ENCODE data around the gene MTO1. TPM values are rescaled to one million over a fixed set of nuclear protein-coding genes. Genes with fewer than 3 reads are reported as not detected.

MTO1 gene
- polyA plus RNA-seq (2013), result 11.3 and 11.5 TPM in 2 replicates

GRCh38 chr6:73461537-73462350, at the start of gene MTO1:
Gene MTO1, plus strand, starts transcription at chr6:73461737. Its CDS starts 118 bp downstream, at chr6:73461855.
- H3K14ac ChIP-seq (ENCODE audit: low read length), result peak within 1 kb of the TSS; percentile 95

GRCh38 chr6:73413102-73413501, 48.4 kb upstream of the MTO1 start:
- Histone ChIP-seq H3K4ac (ENCODE audit: low read depth, low read length) (no peak overlapping the region), H2AFZ (ENCODE audit: insufficient read depth, low read length, poor library complexity) (no peak overlapping the region), H3K9ac (ENCODE audit: low read length) (no peak overlapping the region), H3K18ac (ENCODE audit: low read length) (no peak overlapping the region), H4K12ac (ENCODE audit: low read depth, low read length) (no peak overlapping the region), H3K23ac (ENCODE audit: low read length) (no peak overlapping the region), H2BK5ac (ENCODE audit: low read depth, low read length, poor library complexity) (no peak overlapping the region), H3K9me3 (ENCODE audit: insufficient read depth, low read depth, low read length) (no peaks in the 10 kb centered on the region), H3K4me1 (ENCODE audit: control insufficient read depth in 1 of 2, insufficient read depth in 2 of 2, low read length in 2 of 2) (no peaks in the 10 kb centered on the region), H3K4me3 (ENCODE audit: low read depth, low read length) (no peak overlapping the region), H2BK120ac (ENCODE audit: insufficient read depth, low read length, poor library complexity) (no peak overlapping the region), H3K4me2 (ENCODE audit: low read length) (no peak overlapping the region), H3K79me2 (ENCODE audit: control insufficient read depth, insufficient read depth, low read length, poor library complexity) (no peaks in the 10 kb centered on the region), H4K91ac (ENCODE audit: low read depth, low read length) (no peak overlapping the region), H3K14ac (ENCODE audit: low read length) (no peak overlapping the region), H3K27me3 (ENCODE audit: insufficient read depth, low read length) (no peaks in the 10 kb centered on the region), H3K79me1 (ENCODE audit: low read length) (no peaks in the 10 kb centered on the region), H2BK12ac (ENCODE audit: low read length) (no peak overlapping the region), H4K8ac (ENCODE audit: low read depth, low read length) (no peak overlapping the region), H2AK5ac (ENCODE audit: low read length) (no peak overlapping the region), H3K36me3 (ENCODE audit: control insufficient read depth in 1 of 2, insufficient read depth in 2 of 2, low read length in 2 of 2) (no peaks in the 10 kb centered on the region), H3K27ac (ENCODE audit: low read depth, low read length) (no peak overlapping the region)
- no CpG with 5 or more reads among the region's 3 CpGs for WGBS (ENCODE audit: extremely low coverage, insufficient coverage, insufficient read length)
- DNase-seq, result no peak

More at GRCh38 chr6:73461537-73462350, at the start of gene MTO1:
- Histone ChIP-seq H3K27me3 (ENCODE audit: insufficient read depth, low read length) (no peaks in the 10 kb centered on the region), H3K9me3 (ENCODE audit: insufficient read depth, low read depth, low read length) (peaks cover 2% of the 10 kb centered on the region), H3K4me2 (ENCODE audit: low read length) (peak within 1 kb of the TSS; percentile 81), H2AFZ (ENCODE audit: insufficient read depth, low read length, poor library complexity) (peak within 1 kb of the TSS; percentile 97), H2AK5ac (ENCODE audit: low read length) (no peak within 1 kb of the TSS), H2BK120ac (ENCODE audit: insufficient read depth, low read length, poor library complexity) (peak within 1 kb of the TSS; percentile 16), H4K12ac (ENCODE audit: low read depth, low read length) (peak within 1 kb of the TSS; percentile 95), H3K4me3 (ENCODE audit: low read depth, low read length) (peak within 1 kb of the TSS; percentile 98), H4K91ac (ENCODE audit: low read depth, low read length) (peak within 1 kb of the TSS; percentile 81), H3K4ac (ENCODE audit: low read depth, low read length) (peak within 1 kb of the TSS; percentile 38), H3K79me2 (ENCODE audit: control insufficient read depth, insufficient read depth, low read length, poor library complexity) (peaks cover 7% of the 10 kb centered on the region), H3K4me1 (ENCODE audit: control insufficient read depth in 1 of 2, insufficient read depth in 2 of 2, low read length in 2 of 2) (no peaks in the 10 kb centered on the region), H3K18ac (ENCODE audit: low read length) (peak within 1 kb of the TSS; percentile 93), H3K23ac (ENCODE audit: low read length) (no peak within 1 kb of the TSS), H3K9ac (ENCODE audit: low read length) (peak within 1 kb of the TSS; percentile 94), H3K36me3 (ENCODE audit: control insufficient read depth in 1 of 2, insufficient read depth in 2 of 2, low read length in 2 of 2) (peaks cover 0 to 1% of the 10 kb centered on the region in 2 experiments), H2BK12ac (ENCODE audit: low read length) (peak within 1 kb of the TSS; percentile 56), H2BK5ac (ENCODE audit: low read depth, low read length, poor library complexity) (peak within 1 kb of the TSS; percentile 67), H4K8ac (ENCODE audit: low read depth, low read length) (peak within 1 kb of the TSS; percentile 99), H3K79me1 (ENCODE audit: low read length) (peaks cover 4% of the 10 kb centered on the region), H3K27ac (ENCODE audit: low read depth, low read length) (peak within 1 kb of the TSS; percentile 53)
- no CpG with 5 or more reads among the region's 55 CpGs for WGBS (ENCODE audit: extremely low coverage, insufficient coverage, insufficient read length)
- peak; percentile 87 to 95 for DNase-seq

- Histone ChIP-seq H2AFZ (ENCODE audit: insufficient read depth, low read length, poor library complexity) (no peak overlapping the region), H4K91ac (ENCODE audit: low read depth, low read length) (no peak overlapping the region), H2BK120ac (ENCODE audit: insufficient read depth, low read length, poor library complexity) (no peak overlapping the region), H3K4me1 (ENCODE audit: control insufficient read depth in 1 of 2, insufficient read depth in 2 of 2, low read length in 2 of 2) (peaks cover 0 to 3% of the 10 kb centered on the region in 2 experiments), H3K23ac (ENCODE audit: low read length) (no peak overlapping the region), H3K27me3 (ENCODE audit: insufficient read depth, low read length) (no peaks in the 10 kb centered on the region), H2BK5ac (ENCODE audit: low read depth, low read length, poor library complexity) (no peak overlapping the region), H4K8ac (ENCODE audit: low read depth, low read length) (no peak overlapping the region), H3K4me2 (ENCODE audit: low read length) (no peak overlapping the region), H3K9ac (ENCODE audit: low read length) (no peak overlapping the region), H3K79me2 (ENCODE audit: control insufficient read depth, insufficient read depth, low read length, poor library complexity) (no peaks in the 10 kb centered on the region), H3K79me1 (ENCODE audit: low read length) (no peaks in the 10 kb centered on the region), H3K9me3 (ENCODE audit: insufficient read depth, low read depth, low read length) (no peaks in the 10 kb centered on the region), H3K4me3 (ENCODE audit: low read depth, low read length) (no peak overlapping the region), H2AK5ac (ENCODE audit: low read length) (no peak overlapping the region), H3K4ac (ENCODE audit: low read depth, low read length) (no peak overlapping the region), H4K12ac (ENCODE audit: low read depth, low read length) (no peak overlapping the region), H3K36me3 (ENCODE audit: control insufficient read depth in 1 of 2, insufficient read depth in 2 of 2, low read length in 2 of 2) (no peaks in the 10 kb centered on the region), H2BK12ac (ENCODE audit: low read length) (no peak overlapping the region), H3K18ac (ENCODE audit: low read length) (no peak overlapping the region), H3K14ac (ENCODE audit: low read length) (no peak overlapping the region), H3K27ac (ENCODE audit: low read depth, low read length) (no peak overlapping the region)
- no CpG with 5 or more reads among the region's 11 CpGs for WGBS (ENCODE audit: extremely low coverage, insufficient coverage, insufficient read length)
- no peak for DNase-seq
Observed at GRCh38 chr6:73418081-73418741, 43.3 kb upstream of the MTO1 start.

GRCh38 chr6:73421534-73421933, 40.0 kb upstream of the MTO1 start:
- H4K91ac ChIP-seq (ENCODE audit: low read depth, low read length), result no peak overlapping the region
- no peak overlapping the region for H2BK120ac ChIP-seq (ENCODE audit: insufficient read depth, low read length, poor library complexity)
- no peak overlapping the region for H3K18ac ChIP-seq (ENCODE audit: low read length)
- no peak overlapping the region for H2BK12ac ChIP-seq (ENCODE audit: low read length)
- H3K4me2 ChIP-seq (ENCODE audit: low read length), result no peak overlapping the region
- H2AFZ ChIP-seq (ENCODE audit: insufficient read depth, low read length, poor library complexity), result no peak overlapping the region
- whole genome bisulfite sequencing (ENCODE audit: extremely low coverage, insufficient coverage, insufficient read length), result no CpG with 5 or more reads among the region's 2 CpGs
- no peak overlapping the region for H3K9ac ChIP-seq (ENCODE audit: low read length)
- H3K79me2 ChIP-seq (ENCODE audit: control insufficient read depth, insufficient read depth, low read length, poor library complexity), result no peaks in the 10 kb centered on the region
- H3K79me1 ChIP-seq (ENCODE audit: low read length), result no peaks in the 10 kb centered on the region
- no peak overlapping the region for H2BK5ac ChIP-seq (ENCODE audit: low read depth, low read length, poor library complexity)
- DNase-seq, result no peak
- H3K27ac ChIP-seq (ENCODE audit: low read depth, low read length), result no peak overlapping the region
- no peak overlapping the region for H2AK5ac ChIP-seq (ENCODE audit: low read length)
- H3K4me3 ChIP-seq (ENCODE audit: low read depth, low read length), result no peak overlapping the region
- H3K14ac ChIP-seq (ENCODE audit: low read length), result no peak overlapping the region
- peaks cover 0 to 3% of the 10 kb centered on the region in 2 experiments for H3K4me1 ChIP-seq (ENCODE audit: control insufficient read depth in 1 of 2, insufficient read depth in 2 of 2, low read length in 2 of 2)
- no peaks in the 10 kb centered on the region for H3K36me3 ChIP-seq (ENCODE audit: control insufficient read depth in 1 of 2, insufficient read depth in 2 of 2, low read length in 2 of 2)
- H4K8ac ChIP-seq (ENCODE audit: low read depth, low read length), result no peak overlapping the region
- H3K27me3 ChIP-seq (ENCODE audit: insufficient read depth, low read length), result no peaks in the 10 kb centered on the region
- H4K12ac ChIP-seq (ENCODE audit: low read depth, low read length), result no peak overlapping the region
- H3K4ac ChIP-seq (ENCODE audit: low read depth, low read length), result no peak overlapping the region
- H3K23ac ChIP-seq (ENCODE audit: low read length), result no peak overlapping the region
- H3K9me3 ChIP-seq (ENCODE audit: insufficient read depth, low read depth, low read length), result no peaks in the 10 kb centered on the region
